ENCODE measurements around the gene HHIPL2.

The HHIPL2 gene

DNA sequence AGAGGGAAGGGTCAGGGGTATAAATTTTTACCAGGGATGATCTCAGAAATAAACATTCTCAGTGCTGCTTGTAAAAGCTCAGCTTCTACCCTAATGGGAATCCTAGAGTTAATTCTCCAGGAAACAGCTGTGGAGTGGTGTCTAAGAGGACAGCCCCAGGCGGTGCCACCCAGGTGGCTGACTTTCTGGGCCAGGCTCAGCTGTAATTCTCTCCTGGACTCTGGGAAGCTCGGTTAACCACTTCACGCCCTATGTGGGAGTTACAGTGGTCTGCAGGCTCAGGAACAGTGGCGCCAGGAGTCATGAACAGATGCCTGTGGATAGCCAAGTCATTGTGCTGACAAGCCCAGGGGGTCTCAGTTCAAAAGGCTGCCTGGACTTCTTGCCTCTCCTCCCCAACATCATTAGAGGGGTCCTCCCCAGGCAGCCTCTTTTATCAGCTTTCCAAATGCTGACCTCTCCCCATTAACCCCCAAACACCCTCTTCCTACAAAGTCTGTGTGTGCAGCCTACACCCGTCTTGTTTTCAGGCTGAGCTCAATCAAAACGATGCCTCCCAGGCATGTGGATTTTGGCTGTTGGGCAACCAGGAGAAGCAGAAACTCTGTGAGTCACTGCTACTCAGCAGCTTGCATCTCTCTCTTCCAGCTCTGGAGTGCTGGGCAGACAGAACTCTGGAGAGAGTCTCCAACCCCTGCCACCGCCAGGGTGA lies 1.2 kb downstream of the HHIPL2 start:
- no peak for DNase-seq (ENCODE audit: extremely low spot score)
- POLR2A ChIA-PET: no interaction called here
- CTCF ChIA-PET: interaction anchor here (0.9 to 1.4 kb wide), 3 partner anchors 10 to 88 kb away, joined by 3 to 4 read pairs (median 3); no protein-coding TSS in a partner anchor
- TF ChIP-seq, protein P1, sequence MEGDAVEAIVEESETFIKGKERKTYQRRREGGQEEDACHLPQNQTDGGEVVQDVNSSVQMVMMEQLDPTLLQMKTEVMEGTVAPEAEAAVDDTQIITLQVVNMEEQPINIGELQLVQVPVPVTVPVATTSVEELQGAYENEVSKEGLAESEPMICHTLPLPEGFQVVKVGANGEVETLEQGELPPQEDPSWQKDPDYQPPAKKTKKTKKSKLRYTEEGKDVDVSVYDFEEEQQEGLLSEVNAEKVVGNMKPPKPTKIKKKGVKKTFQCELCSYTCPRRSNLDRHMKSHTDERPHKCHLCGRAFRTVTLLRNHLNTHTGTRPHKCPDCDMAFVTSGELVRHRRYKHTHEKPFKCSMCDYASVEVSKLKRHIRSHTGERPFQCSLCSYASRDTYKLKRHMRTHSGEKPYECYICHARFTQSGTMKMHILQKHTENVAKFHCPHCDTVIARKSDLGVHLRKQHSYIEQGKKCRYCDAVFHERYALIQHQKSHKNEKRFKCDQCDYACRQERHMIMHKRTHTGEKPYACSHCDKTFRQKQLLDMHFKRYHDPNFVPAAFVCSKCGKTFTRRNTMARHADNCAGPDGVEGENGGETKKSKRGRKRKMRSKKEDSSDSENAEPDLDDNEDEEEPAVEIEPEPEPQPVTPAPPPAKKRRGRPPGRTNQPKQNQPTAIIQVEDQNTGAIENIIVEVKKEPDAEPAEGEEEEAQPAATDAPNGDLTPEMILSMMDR (IDR thresholded peaks at IDR 0.05; ENCODE audit: control extremely low read depth, extremely low read depth, low read depth, missing control alignments): no peak

DNA sequence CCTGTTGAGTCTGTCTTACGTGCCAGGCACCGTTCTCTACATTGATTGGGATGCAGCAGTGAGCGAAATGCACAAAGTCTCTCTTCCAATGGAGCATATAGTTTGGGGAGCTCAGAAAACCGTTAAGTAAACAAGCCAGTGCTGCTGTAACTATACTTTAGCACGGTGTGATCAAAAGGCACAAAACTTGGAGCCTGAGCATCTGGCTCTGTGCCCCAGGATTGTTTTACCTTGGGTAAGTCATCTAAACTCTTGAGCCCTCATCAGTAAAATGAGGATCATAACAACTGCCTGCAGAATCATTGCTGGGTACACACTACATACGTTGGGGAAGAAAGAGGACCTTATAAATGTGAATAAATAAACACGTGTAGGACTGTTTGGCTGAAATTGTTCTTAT lies 1.8 kb downstream of the HHIPL2 start:
- POLR2A ChIA-PET: no interaction called here
- no peak for DNase-seq (ENCODE audit: extremely low spot score)
- CTCF ChIA-PET: interaction anchor here (1.3 to 1.4 kb wide), 3 partner anchors 10 to 11 kb away, joined by 3 to 4 read pairs (median 4); no protein-coding TSS in a partner anchor
- TF ChIP-seq, protein P1 (IDR thresholded peaks at IDR 0.05; ENCODE audit: control extremely low read depth, extremely low read depth, low read depth, missing control alignments): no peak

DNA sequence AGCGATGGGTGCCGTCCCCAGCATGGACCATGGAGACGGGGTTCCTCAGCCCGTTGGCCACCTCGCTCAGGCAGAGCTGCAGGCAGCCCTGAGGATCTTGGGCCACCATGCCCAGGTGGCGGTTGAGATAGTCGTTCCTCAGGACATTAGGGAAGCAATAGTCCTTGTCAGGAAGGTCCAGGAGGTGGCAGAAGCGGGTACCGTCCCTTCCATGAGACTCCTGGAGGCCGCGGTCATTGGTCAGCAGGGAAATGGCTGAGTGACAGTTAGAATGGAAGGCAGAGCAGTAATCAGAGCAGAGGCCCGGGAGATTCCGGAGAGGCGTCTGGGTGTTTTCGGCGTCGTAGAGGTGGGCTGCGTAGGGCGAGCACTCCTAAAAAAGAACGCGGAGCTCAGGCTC lies 4.1 kb downstream of the HHIPL2 start:
- ChIA-PET POLR2A (no interaction called here), CTCF (no interaction called here)
- no peak for DNase-seq (ENCODE audit: extremely low spot score)
- TF ChIP-seq, protein P1 (IDR thresholded peaks at IDR 0.05; ENCODE audit: control extremely low read depth, extremely low read depth, low read depth, missing control alignments): no peak

DNA sequence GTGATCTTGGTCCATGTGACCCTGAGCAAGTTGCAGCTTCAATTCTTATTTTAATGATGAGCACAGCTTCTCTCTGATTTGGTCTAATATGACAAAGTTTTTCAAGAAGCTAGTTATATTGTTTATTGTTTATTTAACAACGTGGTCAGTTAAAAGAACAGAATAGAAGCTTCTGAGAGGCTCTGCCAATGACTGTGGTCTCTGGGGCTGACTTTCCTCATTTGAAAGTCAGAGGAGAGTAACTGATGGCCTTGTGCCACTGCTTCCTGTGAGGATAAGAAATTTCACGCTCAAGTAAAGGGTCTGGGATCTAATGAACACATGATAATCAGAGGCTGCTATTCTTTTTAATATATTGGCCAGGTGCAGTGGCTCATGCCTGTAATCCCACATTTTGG lies 7.3 kb downstream of the HHIPL2 start:
- TF ChIP-seq, protein P1 (IDR thresholded peaks at IDR 0.05; ENCODE audit: control extremely low read depth, extremely low read depth, low read depth, missing control alignments): no peak
- ChIA-PET CTCF (interaction anchor here (0.9 to 1.6 kb wide), 2 partner anchors 19 to 94 kb away, joined by 3 to 5 read pairs; no protein-coding TSS in a partner anchor), POLR2A (no interaction called here)
- no peak for DNase-seq (ENCODE audit: extremely low spot score)

DNA sequence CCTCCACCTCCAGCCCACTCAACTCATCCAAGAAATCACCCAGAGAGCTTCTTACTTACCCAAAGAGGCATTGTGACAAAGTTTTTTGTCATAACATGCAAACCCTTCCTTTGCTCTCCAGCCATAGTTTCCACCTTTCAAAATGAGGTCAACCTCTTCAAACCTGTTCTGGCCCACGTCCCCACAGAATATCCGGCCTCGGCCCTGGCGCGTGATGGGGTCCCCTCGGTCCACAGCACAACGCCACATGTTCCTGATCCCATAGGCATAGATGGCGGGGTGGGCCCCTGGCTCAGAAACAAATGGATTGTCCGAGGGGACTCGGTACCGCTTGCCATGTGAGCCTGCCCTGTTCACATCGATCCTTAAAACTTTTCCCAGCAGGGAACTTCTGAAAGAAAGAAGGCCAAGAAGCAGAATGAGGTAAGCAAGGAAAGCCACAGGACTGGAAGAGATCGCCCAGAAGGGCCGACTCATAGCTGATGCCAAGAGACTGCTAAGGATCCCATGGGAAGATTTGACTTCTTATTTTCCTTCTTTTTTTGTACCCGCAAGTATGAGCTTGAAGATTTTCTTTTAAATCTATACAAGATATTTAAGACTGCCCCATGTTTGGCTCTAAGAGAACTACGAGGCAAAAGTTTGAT lies 7.8 kb downstream of the HHIPL2 start:
- POLR2A ChIA-PET: no interaction called here
- CTCF ChIA-PET: interaction anchor here (0.6 to 0.9 kb wide), 2 partner anchors 37 to 94 kb away, joined by 3 read pairs; no protein-coding TSS in a partner anchor
- DNase-seq (ENCODE audit: extremely low spot score): no peak
- TF ChIP-seq, protein P1 (IDR thresholded peaks at IDR 0.05; ENCODE audit: control extremely low read depth, extremely low read depth, low read depth, missing control alignments): no peak

DNA sequence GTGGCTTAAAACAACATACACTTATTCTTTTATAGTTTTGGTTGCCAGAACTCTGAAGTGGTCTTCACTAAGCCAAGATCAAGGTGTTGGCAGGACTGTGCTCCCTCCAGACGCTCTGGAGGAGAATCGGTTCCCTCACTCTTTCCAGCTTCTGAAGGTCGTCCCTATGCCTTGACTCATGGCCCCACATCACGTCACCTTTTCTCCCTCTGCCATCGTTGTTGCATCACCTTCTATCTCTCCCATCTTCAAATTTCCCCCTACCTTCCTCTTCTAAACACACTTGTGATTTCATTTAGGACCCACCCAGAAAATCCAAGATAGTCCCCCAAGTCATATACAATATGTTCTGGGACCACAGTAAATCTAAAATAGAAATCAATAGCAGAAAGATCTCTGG lies 12.4 kb downstream of the HHIPL2 start:
- POLR2A ChIA-PET: no interaction called here

More for the DNA sequence above, 12.4 kb downstream of the HHIPL2 start:
- CTCF ChIA-PET: no interaction called here
- TF ChIP-seq, protein P1 (IDR thresholded peaks at IDR 0.05; ENCODE audit: control extremely low read depth, extremely low read depth, low read depth, missing control alignments): no peak
- no peak for DNase-seq (ENCODE audit: extremely low spot score)

Measured in GM10248 (cell line).